Left ventricle myocardium inferior (tissue), 1 donor: ENCODE results near the gene FAM78B. TPM values are rescaled to one million over a fixed set of nuclear protein-coding genes. Genes with fewer than 3 reads are reported as not detected.

ENCODE experiments used
- DNase-seq: peaks from one replicate; pipeline ENCODE4 v3.0.0-alpha.2; 2020
- H3K27ac ChIP-seq: fragments of 200-600 bp; replicated peaks from 2 replicates; pipeline ENCODE4 v1.8.0; 2021
- H3K27me3 ChIP-seq: fragments of 200-600 bp; 2 replicates; pipeline ENCODE4 v1.8.0; 2021; ENCODE audit warnings: low read depth
- H3K36me3 ChIP-seq: fragments of 200-600 bp; 2 replicates; pipeline ENCODE4 v1.8.0; 2021
- H3K4me1 ChIP-seq: fragments of 200-600 bp; 2 replicates; pipeline ENCODE4 v1.8.0; 2021
- H3K4me3 ChIP-seq: fragments of 200-600 bp; 2 replicates; pipeline ENCODE4 v1.8.0; 2021; ENCODE audit warnings: mild to moderate bottlenecking, moderate library complexity
- H3K9me3 ChIP-seq: fragments of 200-600 bp; replicated peaks from 2 replicates; pipeline ENCODE4 v1.8.0; 2021
- intact Hi-C: fragments of 100-400 bp; cut with micrococcal nuclease; formaldehyde crosslinking; loops from one replicate; pipeline ENCODE4 v1.11.0; 2022
- total RNA-seq: library from RNA; stranded (reverse); fragmentation: NEBNext Ultra II Directional; extraction: Animal tissue kit (Norgen Biotek cat#: 25700); gene quantifications from one replicate; pipeline ENCODE4 v1.2.1, GENCODE V29; 2021
- TF ChIP-seq, protein P1 (sequence below): fragments of 200-600 bp; IDR thresholded peaks from 2 replicates; pipeline ENCODE4 v1.8.0; 2021; ENCODE audit warnings: antibody characterized with exemption, mild to moderate bottlenecking, borderline replicate concordance
- donor health status: DM: no; HTN: yes; CAD: no; lungs with severe emphysema.

The FAM78B gene
- total RNA-seq, 1 donor from 2014 or later: 4.5 TPM

DNA sequence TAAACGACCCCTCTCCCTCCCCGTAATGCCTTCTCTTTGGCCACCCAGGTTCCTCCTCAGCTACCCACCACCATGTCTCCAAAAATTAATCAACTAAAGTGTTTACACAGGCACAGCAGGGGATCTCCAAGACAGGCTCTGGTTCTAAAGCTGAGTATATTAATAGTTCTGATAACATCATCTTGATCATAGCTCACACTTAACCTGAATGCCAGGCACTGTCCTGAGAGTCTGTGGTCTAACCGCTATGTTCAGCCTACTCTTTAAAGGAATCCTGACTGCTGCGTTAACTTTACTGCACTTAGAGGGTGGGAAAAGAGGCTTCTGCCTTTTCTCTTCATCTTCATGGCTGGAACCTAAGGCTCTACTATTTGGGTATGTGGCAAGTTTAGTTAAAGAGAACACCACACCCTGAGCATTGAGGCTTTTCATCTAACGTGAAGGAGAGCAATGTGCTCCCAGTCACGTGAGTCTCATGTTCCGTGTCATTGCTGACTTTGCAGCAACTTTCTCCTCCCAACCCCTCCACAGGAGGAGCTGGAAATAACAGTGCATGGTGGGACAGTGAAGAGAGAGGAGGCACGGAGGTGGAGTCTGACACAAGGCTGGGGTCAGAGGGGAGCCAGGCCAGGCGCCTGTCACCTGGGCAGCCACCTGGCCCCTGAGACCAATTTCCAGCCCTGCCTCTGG, 86.4 kb downstream of the FAM78B start:
- DNase-seq: no peak
- peaks cover 14% of the 10 kb centered on the region for H3K4me1 ChIP-seq
- H3K27ac ChIP-seq: no peak overlapping the region
- no peaks in the 10 kb centered on the region for H3K36me3 ChIP-seq
- no peaks in the 10 kb centered on the region for H3K27me3 ChIP-seq
- TF ChIP-seq, protein P1, sequence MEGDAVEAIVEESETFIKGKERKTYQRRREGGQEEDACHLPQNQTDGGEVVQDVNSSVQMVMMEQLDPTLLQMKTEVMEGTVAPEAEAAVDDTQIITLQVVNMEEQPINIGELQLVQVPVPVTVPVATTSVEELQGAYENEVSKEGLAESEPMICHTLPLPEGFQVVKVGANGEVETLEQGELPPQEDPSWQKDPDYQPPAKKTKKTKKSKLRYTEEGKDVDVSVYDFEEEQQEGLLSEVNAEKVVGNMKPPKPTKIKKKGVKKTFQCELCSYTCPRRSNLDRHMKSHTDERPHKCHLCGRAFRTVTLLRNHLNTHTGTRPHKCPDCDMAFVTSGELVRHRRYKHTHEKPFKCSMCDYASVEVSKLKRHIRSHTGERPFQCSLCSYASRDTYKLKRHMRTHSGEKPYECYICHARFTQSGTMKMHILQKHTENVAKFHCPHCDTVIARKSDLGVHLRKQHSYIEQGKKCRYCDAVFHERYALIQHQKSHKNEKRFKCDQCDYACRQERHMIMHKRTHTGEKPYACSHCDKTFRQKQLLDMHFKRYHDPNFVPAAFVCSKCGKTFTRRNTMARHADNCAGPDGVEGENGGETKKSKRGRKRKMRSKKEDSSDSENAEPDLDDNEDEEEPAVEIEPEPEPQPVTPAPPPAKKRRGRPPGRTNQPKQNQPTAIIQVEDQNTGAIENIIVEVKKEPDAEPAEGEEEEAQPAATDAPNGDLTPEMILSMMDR: no peak
- H3K4me3 ChIP-seq: no peak overlapping the region
- intact Hi-C loops: no loop called here
- no peaks in the 10 kb centered on the region for H3K9me3 ChIP-seq

DNA sequence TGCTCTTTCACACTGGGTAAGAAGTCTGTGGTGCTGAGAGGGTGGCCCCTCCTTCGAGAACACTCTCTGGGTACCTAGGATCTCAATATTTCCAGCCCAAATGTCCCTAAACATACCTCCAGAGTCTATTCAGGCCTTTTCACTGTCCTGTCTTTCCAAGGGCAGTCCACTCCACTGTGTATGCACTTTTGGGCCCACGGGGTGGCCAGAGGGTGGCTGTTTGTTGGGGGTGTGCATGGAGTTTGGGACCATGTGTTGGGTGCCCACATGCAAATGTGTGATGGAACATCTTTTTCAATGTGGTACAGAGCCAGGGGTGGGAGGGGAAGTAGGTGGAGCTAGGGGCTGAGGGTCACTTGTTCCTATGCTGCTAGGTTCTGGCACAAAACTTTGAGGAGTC, 87.5 kb downstream of the FAM78B start:
- intact Hi-C loops: no loop called here
- H3K4me3 ChIP-seq: no peak overlapping the region
- TF ChIP-seq, protein P1: no peak
- no peaks in the 10 kb centered on the region for H3K36me3 ChIP-seq
- H3K9me3 ChIP-seq: no peaks in the 10 kb centered on the region
- H3K27me3 ChIP-seq: no peaks in the 10 kb centered on the region
- H3K4me1 ChIP-seq: peaks cover 14% of the 10 kb centered on the region
- no peak overlapping the region for H3K27ac ChIP-seq
- no peak for DNase-seq

DNA sequence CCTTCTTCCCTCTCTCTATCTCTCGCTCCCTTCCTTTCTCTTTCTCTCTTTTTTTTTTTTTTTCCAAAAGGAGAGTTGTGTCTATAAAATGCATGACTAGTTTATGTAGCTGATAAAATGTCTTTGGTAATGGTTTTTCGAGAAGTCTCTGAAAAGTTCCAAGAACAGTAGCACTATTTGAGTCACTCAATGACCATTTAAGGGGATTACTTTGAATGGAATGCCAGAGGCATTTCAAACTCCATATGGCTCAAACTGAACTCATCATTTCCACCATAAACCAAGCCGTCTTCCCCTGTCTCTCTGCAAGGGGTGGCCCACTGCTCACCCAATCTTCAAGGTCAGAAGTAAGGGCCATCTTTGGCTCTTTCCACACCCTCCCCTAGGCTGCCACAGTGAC, 93.3 kb downstream of the FAM78B start:
- Histone ChIP-seq H3K9me3 (no peaks in the 10 kb centered on the region), H3K27me3 (no peaks in the 10 kb centered on the region), H3K36me3 (no peaks in the 10 kb centered on the region), H3K4me1 (no peaks in the 10 kb centered on the region), H3K4me3 (no peak overlapping the region), H3K27ac (no peak overlapping the region)
- no peak for DNase-seq
- TF ChIP-seq, protein P1: no peak
- intact Hi-C loops: no loop called here

DNA sequence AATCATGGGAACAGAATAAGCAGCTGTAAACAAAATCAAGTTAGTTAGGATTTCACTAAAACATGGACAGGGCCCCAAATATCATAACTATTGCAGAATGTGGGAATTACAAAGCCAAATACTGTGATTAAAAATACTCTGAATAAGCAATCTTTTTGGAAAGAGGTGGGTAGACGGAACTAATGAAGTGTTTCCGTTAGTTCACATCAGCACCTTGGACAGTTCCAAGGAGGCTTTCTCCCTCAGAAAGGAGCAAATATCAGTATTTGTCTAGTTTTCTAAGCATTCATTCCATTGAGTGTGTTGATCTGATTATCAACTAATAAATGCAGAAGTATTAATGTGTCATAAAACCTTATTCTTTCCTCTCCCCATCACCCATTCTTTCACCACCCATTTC, 97.4 kb downstream of the FAM78B start:
- no peak for DNase-seq
- TF ChIP-seq, protein P1: no peak
- H3K27me3 ChIP-seq: no peaks in the 10 kb centered on the region
- no peaks in the 10 kb centered on the region for H3K9me3 ChIP-seq
- no peak overlapping the region for H3K4me3 ChIP-seq
- peaks cover 9% of the 10 kb centered on the region for H3K4me1 ChIP-seq
- no peaks in the 10 kb centered on the region for H3K36me3 ChIP-seq
- H3K27ac ChIP-seq: no peak overlapping the region
- intact Hi-C loops: no loop called here

DNA sequence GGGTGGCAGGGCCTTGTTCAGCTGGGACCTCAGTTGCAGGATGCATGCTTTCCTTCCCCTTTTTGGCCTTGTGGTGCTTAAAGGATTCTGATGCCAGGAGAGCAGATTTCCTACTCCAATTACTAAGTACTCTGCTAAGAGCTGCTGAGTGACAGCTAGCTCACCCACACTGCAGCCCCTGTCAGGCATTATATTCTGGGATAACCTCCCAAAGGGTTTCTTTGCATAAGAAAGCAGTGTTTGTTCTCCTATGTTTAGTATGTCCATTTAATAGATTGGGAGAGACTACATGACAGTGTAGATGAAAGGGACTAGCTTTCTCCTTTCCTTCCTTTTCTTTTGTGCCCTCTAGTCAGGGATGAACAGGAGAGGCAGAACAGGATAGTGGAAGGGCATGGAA, 100.7 kb downstream of the FAM78B start:
- no peaks in the 10 kb centered on the region for H3K9me3 ChIP-seq
- H3K36me3 ChIP-seq: no peaks in the 10 kb centered on the region
- H3K4me1 ChIP-seq: peaks cover 19% of the 10 kb centered on the region
- no peak overlapping the region for H3K4me3 ChIP-seq
- intact Hi-C loops: no loop called here
- no peak for DNase-seq
- TF ChIP-seq, protein P1: no peak
- H3K27ac ChIP-seq: no peak overlapping the region
- no peaks in the 10 kb centered on the region for H3K27me3 ChIP-seq
